RWPE1 (cell line): ENCODE measurements around the gene IL22RA1.

Experiments
- CTCF ChIA-PET: fragments of 350-600 bp; sonication (Branson Sonifier 250); formaldehyde crosslinking; extraction: SDS; loops from one replicate; lab custom pipeline; 2021; lab: Yijun Ruan, JAX
- POLR2A ChIA-PET: fragments of 400-600 bp; formaldehyde crosslinking; extraction: SDS; loops from one replicate; lab custom pipeline; 2020; ENCODE audit warnings: antibody characterized with exemption; ENCODE audit not compliant: low non-redundant PET; lab: Yijun Ruan, JAX
- DNase-seq: peaks from one replicate; pipeline ENCODE4 v3.0.0; 2012; ENCODE audit warnings: low spot score
- H3K27ac ChIP-seq: fragments of 450-650 bp; 2 replicates; pipeline ENCODE4 v1.5.1; 2017
- CTCF ChIP-seq: fragments of 450-650 bp; conservative IDR thresholded peaks from 2 replicates; pipeline ENCODE4 v1.5.1; 2017; ENCODE audit warnings: low read depth, mild to moderate bottlenecking

Gene IL22RA1

DNA sequence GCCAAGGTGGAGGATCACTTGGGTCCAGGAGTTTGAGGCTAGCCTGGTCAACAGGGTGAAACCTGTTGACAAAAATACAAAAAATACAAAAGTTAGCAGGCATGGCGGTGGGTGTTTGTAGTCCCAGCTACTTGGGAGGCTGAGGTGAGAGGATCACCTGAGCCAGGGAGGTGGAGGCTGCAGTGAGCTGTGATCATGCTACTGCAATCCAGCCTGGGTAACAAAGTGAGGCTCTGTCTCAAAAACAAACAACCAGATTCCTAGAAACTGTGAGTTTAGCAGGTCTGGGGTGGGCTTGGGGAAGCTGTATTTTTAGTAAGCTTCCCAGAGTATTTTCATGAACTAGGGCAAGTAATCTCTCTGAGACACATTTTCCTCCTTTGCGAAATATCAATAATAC lies 25.8 kb downstream of the IL22RA1 start:
- ChIA-PET POLR2A (no interaction called here), CTCF (interaction anchor here (2.1 kb wide), 1 partner anchor 33 kb away, joined by 15 read pairs; no protein-coding TSS in a partner anchor)
- no peak for DNase-seq
- peak overlapping the region; percentile 98 for H3K27ac ChIP-seq
- TF ChIP-seq CTCF, result no peak

DNA sequence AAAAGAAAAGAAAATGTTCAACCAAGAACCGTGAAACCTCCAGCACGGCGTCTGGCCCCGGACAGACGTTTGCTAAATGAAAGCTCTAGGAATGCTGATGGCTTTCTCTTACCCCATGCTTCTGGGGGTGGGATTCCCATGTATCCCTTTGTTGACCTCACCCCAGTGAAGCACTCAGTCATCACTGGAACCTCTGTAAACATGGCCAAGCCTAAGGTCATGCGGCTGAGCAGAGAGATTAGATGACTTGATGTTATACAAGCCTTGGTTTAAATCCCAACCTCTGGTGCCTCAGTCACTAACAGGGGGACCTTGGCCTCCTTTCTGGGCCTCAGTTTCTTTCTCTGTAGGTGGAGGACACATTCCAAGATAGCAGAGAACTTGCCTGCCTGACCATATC lies 28.2 kb downstream of the IL22RA1 start:
- CTCF ChIA-PET, result no interaction called here
- POLR2A ChIA-PET, result no interaction called here
- no peak for DNase-seq
- H3K27ac ChIP-seq, result no peak overlapping the region
- no peak for TF ChIP-seq CTCF

- TF ChIP-seq CTCF, result no peak
- ChIA-PET POLR2A (no interaction called here), CTCF (interaction anchor here (0.5 kb wide), 1 partner anchor 43 kb away, joined by 6 read pairs; no protein-coding TSS in a partner anchor)
- DNase-seq, result no peak
- no peak overlapping the region for H3K27ac ChIP-seq
Measured at GRCh38 chr1:24113641-24114033, 29.3 kb downstream of the IL22RA1 start.

DNA sequence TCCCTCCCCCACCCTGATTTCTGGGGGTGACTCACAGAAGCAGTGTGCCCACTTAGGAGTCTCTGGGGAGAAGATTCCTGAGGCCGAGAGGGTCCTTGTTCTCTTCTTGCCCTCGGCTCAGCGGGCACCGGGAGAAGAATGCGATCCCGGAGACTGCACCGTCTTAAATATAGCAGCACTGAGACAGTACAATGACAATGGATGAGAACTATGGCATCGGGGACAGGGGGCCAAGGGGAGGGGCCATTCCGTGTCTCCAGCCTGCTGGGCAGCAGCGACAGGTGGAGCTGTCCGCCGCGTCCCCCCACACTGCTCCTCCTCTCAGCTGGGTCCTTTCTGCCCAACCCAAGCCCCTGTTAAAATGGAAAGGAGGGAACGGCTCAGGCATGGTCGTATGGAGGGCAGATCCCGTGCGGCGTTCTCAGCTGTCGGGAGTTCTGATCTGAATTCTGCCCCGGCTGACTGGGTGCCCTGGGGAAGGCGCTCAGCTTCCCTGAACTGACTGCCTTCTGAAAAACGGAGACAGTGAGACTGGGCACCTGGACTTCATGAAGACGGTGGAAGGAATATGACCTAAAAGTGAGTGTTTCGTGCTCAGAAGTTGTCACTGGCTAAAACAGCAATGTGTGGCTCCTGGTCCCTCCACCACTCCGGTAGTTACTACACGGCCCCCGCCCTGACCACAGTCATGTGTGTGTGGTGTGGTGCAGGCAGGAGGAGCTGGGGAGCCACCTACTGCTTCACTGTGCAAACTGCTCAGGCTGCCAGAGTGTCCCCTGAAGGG lies 30.8 kb downstream of the IL22RA1 start, which contains the start of gene MYOM3:
MYOM3 (minus strand) TSS at position 140 of the 784 bp plus-strand sequence. CDS start 3,499 bp downstream, outside the sequence.
- peak; percentile 62 for DNase-seq
- CTCF ChIA-PET, result interaction anchor here (0.5 to 2.0 kb wide), 5 partner anchors 37 to 421 kb away, joined by 3 to 8 read pairs (median 4); no protein-coding TSS in a partner anchor
- peak within 1 kb of the TSS; percentile 92 for H3K27ac ChIP-seq
- POLR2A ChIA-PET, result no interaction called here
- TF ChIP-seq CTCF, result peak; percentile 72

GRCh38 chr1:24111262-24111995 lies 31.5 kb downstream of the IL22RA1 start:
- ChIA-PET POLR2A (interaction anchor here (0.7 kb wide), 1 partner anchor 301 kb away, joined by 3 read pairs; no protein-coding TSS in a partner anchor), CTCF (interaction anchor here (0.6 to 2.0 kb wide), 7 partner anchors 37 to 281 kb away, joined by 3 to 8 read pairs (median 3); no protein-coding TSS in a partner anchor)
- peak overlapping the region; percentile 92 for H3K27ac ChIP-seq
- TF ChIP-seq CTCF, result no peak
- no peak for DNase-seq

- POLR2A ChIA-PET, result interaction anchor here (0.7 kb wide), 1 partner anchor 300 kb away, joined by 3 read pairs; no protein-coding TSS in a partner anchor
- CTCF ChIA-PET, result interaction anchor here (0.6 to 2.0 kb wide), 5 partner anchors 39 to 280 kb away, joined by 3 to 8 read pairs (median 3); no protein-coding TSS in a partner anchor
- no peak for DNase-seq
- no peak for TF ChIP-seq CTCF
- H3K27ac ChIP-seq, result peak overlapping the region; percentile 92
Measured at GRCh38 chr1:24110642-24111261, 32.2 kb downstream of the IL22RA1 start.
